SK-N-MC (cell line): ENCODE measurements around the gene C6orf47.

Source experiments
- EZH2 ChIP-seq: fragments of 200-600 bp; sonication (generic); IDR thresholded peaks from one replicate; pipeline ENCODE4 v1.6.1; 2017; ENCODE audit warnings: antibody characterized with exemption
- FOXP2 ChIP-seq: optimal IDR thresholded peaks from 2 replicates; pipeline ENCODE3; 2011; ENCODE audit warnings: mild to moderate bottlenecking, moderate library complexity; ENCODE audit not compliant: insufficient read depth; ENCODE audit errors: extremely low read length, control extremely low read depth
- POLR2AphosphoS5 ChIP-seq: IDR thresholded peaks from 2 replicates; pipeline ENCODE4 v1.6.1; 2012; ENCODE audit warnings: mild to moderate bottlenecking, low read depth, low read length, borderline replicate concordance

DNA sequence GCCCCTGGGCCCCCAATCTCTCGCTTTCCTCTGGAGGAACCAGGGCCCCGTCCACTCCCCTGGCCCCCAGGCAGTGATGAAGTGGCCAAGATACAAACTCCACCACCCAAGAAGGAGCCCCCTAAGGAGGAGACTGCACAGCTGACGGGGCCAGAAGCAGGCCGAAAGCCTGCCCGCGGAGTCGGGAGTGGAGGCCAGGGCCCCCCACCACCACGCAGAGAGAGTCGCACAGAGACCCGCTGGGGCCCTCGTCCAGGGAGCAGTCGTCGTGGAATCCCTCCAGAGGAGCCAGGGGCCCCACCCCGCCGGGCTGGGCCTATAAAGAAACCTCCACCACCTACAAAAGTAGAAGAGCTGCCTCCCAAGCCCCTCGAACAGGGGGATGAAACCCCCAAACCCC is 29.4 kb downstream of the C6orf47 start:
- TF ChIP-seq EZH2 (no peak), POLR2AphosphoS5 (no peak), FOXP2 (no peak)
